ENCODE measurements around the gene ATP5F1E.
"Not testable (repeated sequence)": the region's sequence is repeated elsewhere in the genome, so short reads cannot be mapped to it uniquely, and the experiment has no call there.

ATP5F1E gene

GRCh38 chr20:59042796-59043631 is 10.9 kb upstream of the ATP5F1E start:
- peak; percentile 92 for DNase-seq

GRCh38 chr20:59042151-59042795 is 10.1 kb upstream of the ATP5F1E start, which contains the start of gene PRELID3B:
Gene PRELID3B (minus strand): TSS chr20:59042786. CDS start chr20:59042730, 56 bp downstream.
- peak; percentile 7 for DNase-seq

- DNase-seq, result not testable (repeated sequence)
Observed at GRCh38 chr20:59041487-59041886, 9.4 kb upstream of the ATP5F1E start.

GRCh38 chr20:59040667-59041066 is 8.5 kb upstream of the ATP5F1E start:
- no peak for DNase-seq

- DNase-seq, result peak; percentile 30
Observed at GRCh38 chr20:59039233-59039632, 7.1 kb upstream of the ATP5F1E start.

- DNase-seq, result no peak
Observed at GRCh38 chr20:59037386-59037785, 5.3 kb upstream of the ATP5F1E start.

GRCh38 chr20:59035381-59035780 is 3.2 kb upstream of the ATP5F1E start:
- no peak for DNase-seq

- no peak for DNase-seq
Observed at GRCh38 chr20:59033616-59034165, 1.6 kb upstream of the ATP5F1E start.

GRCh38 chr20:59033093-59033492 is 958 bp upstream of the ATP5F1E start:
- DNase-seq, result no peak

GRCh38 chr20:59032713-59033059 is 551 bp upstream of the ATP5F1E start:
- no peak for DNase-seq

- DNase-seq, result no peak
Observed at GRCh38 chr20:59031564-59032022, 542 bp downstream of the ATP5F1E start.

- DNase-seq, result no peak
Observed at GRCh38 chr20:59030911-59031563, 1.1 kb downstream of the ATP5F1E start.

- DNase-seq, result no peak
Observed at GRCh38 chr20:59028812-59029211, 3.3 kb downstream of the ATP5F1E start.

GRCh38 chr20:59027741-59028320 is 4.3 kb downstream of the ATP5F1E start:
- peak; percentile 54 for DNase-seq

- DNase-seq, result no peak
Observed at GRCh38 chr20:59026904-59027740, 5.0 kb downstream of the ATP5F1E start.

- no peak for DNase-seq
Observed at GRCh38 chr20:59025511-59025910, 6.6 kb downstream of the ATP5F1E start.

- no peak for DNase-seq
Observed at GRCh38 chr20:59025086-59025485, 7.0 kb downstream of the ATP5F1E start.

GRCh38 chr20:59024111-59024530 is 8.0 kb downstream of the ATP5F1E start:
- no peak for DNase-seq

- DNase-seq, result no peak
Observed at GRCh38 chr20:59023616-59024015, 8.5 kb downstream of the ATP5F1E start.

GRCh38 chr20:59022754-59023153 is 9.4 kb downstream of the ATP5F1E start:
- no peak for DNase-seq

GRCh38 chr20:59020938-59021551 is 11.1 kb downstream of the ATP5F1E start:
- no peak for DNase-seq

- no peak for DNase-seq
Observed at GRCh38 chr20:59019217-59019616, 12.9 kb downstream of the ATP5F1E start, which contains the start of gene TUBB1. Gene TUBB1 (plus strand): TSS chr20:59019429. CDS start chr20:59019523, 94 bp downstream.
